HG03571 (cell line): ENCODE data around the gene HRH1.
"Not testable (repeated sequence)": the region's sequence is repeated elsewhere in the genome, so short reads cannot be mapped to it uniquely, and the experiment has no call there.

ENCODE experiments used
- ATAC-seq: cut with Tn5 transposase; IDR thresholded peaks from one replicate; pipeline ENCODE4 v1.9.1; 2021; ENCODE audit not compliant: unreplicated experiment

Gene HRH1

GRCh38 chr3:11238880-11239279, 84.6 kb downstream of the HRH1 start:
- no peak for ATAC-seq

GRCh38 chr3:11239796-11240195, 85.5 kb downstream of the HRH1 start:
- no peak for ATAC-seq

- ATAC-seq, result no peak
These were observed 86.2 kb downstream of the HRH1 start for GRCh38 chr3:11240496-11240895.

- ATAC-seq, result no peak
These were observed 89.9 kb downstream of the HRH1 start for GRCh38 chr3:11244121-11244677.

GRCh38 chr3:11245276-11245675, 91.0 kb downstream of the HRH1 start:
- no peak for ATAC-seq

GRCh38 chr3:11245827-11246662, 91.8 kb downstream of the HRH1 start:
- no peak for ATAC-seq

- ATAC-seq, result no peak
These were observed 92.3 kb downstream of the HRH1 start for GRCh38 chr3:11246663-11246970.

- ATAC-seq, result no peak
These were observed 93.1 kb downstream of the HRH1 start for GRCh38 chr3:11247362-11247761.

GRCh38 chr3:11248596-11248995, 94.3 kb downstream of the HRH1 start:
- no peak for ATAC-seq

GRCh38 chr3:11250902-11251806, 96.9 kb downstream of the HRH1 start:
- no peak for ATAC-seq

GRCh38 chr3:11251807-11252176, 97.5 kb downstream of the HRH1 start:
- ATAC-seq, result no peak

GRCh38 chr3:11254876-11255275, 100.6 kb downstream of the HRH1 start:
- ATAC-seq, result no peak

- not testable (repeated sequence) for ATAC-seq
These were observed 101.2 kb downstream of the HRH1 start for GRCh38 chr3:11255537-11255936.

- ATAC-seq, result no peak
These were observed 104.7 kb downstream of the HRH1 start for GRCh38 chr3:11258958-11259357.

GRCh38 chr3:11260460-11260859, 106.2 kb downstream of the HRH1 start:
- ATAC-seq, result no peak

- ATAC-seq, result no peak
These were observed 114.7 kb downstream of the HRH1 start for GRCh38 chr3:11269007-11269406.

GRCh38 chr3:11271986-11272904, 118.0 kb downstream of the HRH1 start, which contains the start of gene ATG7:
Gene ATG7, plus strand, starts transcription at chr3:11272397. Its CDS starts 26,299 bp downstream, at chr3:11298696.
- peak; percentile 97 for ATAC-seq

GRCh38 chr3:11272906-11273574, 118.7 kb downstream of the HRH1 start:
- no peak for ATAC-seq

GRCh38 chr3:11273891-11274291, 119.6 kb downstream of the HRH1 start:
- ATAC-seq, result no peak

- no peak for ATAC-seq
These were observed 120.4 kb downstream of the HRH1 start for GRCh38 chr3:11274566-11275142.
